Measurements from ENCODE around the gene IL1RAPL1.

DNA sequence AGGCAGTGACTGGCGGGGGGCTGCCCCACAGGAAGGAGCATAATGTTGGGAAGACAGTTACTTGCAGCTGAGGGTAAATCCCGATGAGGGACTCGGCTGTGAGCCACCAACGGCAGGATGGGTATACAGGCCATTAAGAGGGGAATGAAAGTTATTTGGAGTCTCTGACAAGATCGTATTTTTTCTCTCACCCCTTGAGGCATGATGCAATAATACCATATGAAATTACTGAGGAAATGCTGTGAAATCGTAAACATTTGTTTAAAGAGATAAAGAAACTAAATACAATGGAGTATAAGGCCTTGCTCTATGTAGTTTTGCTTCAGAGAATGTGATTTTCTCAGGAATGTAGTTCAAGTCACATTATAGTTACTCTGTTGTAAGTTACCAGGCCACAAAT is 12.7 kb downstream of the IL1RAPL1 start:
- TF ChIP-seq CTCF (conservative IDR thresholded peaks at IDR 0.05 in 1 of 2, IDR thresholded peaks at IDR 0.05 in 1 of 2; ENCODE audit: extremely low read depth in 1 of 2, insufficient read depth in 1 of 2, low read depth in 1 of 2, low read length in 2 of 2): no peak
- TF ChIP-seq EZH2 (IDR thresholded peaks at IDR 0.05; ENCODE audit: borderline replicate concordance, low read length): no peak

Data from mammary epithelial cell (primary cell).